ENCODE results near the gene CROCC2.
"Not testable (repeated sequence)": the region's sequence is repeated elsewhere in the genome, so short reads cannot be mapped to it uniquely, and the experiment has no call there.

The CROCC2 gene

DNA sequence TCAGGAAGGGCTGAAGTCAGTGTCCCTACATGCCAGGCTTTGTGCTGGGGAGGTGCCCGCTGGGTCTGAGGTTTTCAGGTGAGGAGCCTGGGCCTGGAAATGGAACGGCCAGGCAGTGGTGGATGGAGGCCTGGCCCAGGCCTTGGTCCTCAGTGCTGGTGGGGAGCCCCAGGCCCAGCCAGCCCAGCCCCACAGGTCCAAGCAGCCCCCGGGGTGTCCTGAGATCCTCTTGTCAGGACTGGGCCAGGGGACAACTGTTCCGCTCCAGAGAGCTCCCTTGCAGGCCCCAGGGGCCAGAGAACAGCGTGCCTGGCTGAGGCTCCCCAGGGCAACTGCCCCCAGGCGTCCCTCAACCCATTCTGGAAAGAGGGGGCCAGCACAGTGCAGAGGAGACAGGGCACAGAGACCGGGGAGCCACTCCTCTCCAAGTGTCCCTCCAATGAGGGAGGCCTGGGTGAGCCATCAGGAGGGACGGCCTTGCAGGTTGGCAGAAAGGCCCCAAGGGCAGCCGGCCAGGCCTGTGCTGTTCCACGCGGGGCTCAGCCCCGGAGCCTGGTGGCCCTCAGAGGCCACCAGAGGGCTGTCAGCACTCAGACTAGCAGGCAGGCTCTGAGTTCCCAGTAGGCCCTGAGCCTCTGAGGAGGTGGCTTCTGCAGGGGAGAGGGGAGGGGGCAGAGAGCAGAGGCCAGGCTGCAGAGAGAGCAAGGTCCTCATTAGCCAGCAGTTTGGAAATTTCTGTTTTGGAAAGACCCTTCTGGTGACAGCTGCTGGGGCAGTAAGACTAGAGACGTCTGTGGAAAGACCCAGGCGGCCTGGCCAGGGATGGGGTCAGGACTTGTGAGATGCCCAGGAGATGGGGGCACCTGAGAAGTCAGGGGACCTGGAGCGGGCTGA, 62.8 kb downstream of the CROCC2 start:
- H3K27ac ChIP-seq, result peak overlapping the region; percentile 87; the same call in 1 of the 2 replicates
- TF ChIP-seq ZFX (IDR thresholded peaks at IDR 0.05), result peak; percentile 26; the same call in 1 of the 2 replicates
- TF ChIP-seq, protein P1, sequence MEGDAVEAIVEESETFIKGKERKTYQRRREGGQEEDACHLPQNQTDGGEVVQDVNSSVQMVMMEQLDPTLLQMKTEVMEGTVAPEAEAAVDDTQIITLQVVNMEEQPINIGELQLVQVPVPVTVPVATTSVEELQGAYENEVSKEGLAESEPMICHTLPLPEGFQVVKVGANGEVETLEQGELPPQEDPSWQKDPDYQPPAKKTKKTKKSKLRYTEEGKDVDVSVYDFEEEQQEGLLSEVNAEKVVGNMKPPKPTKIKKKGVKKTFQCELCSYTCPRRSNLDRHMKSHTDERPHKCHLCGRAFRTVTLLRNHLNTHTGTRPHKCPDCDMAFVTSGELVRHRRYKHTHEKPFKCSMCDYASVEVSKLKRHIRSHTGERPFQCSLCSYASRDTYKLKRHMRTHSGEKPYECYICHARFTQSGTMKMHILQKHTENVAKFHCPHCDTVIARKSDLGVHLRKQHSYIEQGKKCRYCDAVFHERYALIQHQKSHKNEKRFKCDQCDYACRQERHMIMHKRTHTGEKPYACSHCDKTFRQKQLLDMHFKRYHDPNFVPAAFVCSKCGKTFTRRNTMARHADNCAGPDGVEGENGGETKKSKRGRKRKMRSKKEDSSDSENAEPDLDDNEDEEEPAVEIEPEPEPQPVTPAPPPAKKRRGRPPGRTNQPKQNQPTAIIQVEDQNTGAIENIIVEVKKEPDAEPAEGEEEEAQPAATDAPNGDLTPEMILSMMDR (conservative IDR thresholded peaks at IDR 0.05), result no peak

DNA sequence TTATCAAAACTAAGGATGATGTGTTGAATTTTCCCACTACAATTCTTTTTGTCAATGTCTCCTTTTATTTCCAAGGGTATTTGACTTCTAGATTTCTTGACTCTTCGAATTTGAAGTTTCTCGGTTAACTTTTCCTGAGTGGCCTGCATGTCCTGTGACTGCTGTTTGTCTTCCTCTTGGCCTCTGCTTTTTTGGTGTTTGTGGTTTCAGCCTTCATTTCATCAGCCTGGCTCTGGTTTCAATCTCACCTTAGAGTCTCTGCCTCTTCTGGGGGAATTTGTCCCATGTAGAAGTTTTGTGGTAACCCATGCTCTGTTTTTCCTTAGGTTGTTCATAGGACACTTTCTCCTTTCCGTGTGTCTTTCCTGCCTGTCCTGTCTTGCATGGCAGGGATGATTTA, 64.0 kb downstream of the CROCC2 start:
- TF ChIP-seq, protein P1 (conservative IDR thresholded peaks at IDR 0.05), result no peak
- TF ChIP-seq ZFX (IDR thresholded peaks at IDR 0.05), result no peak
- H3K27ac ChIP-seq, result no peak overlapping the region

DNA sequence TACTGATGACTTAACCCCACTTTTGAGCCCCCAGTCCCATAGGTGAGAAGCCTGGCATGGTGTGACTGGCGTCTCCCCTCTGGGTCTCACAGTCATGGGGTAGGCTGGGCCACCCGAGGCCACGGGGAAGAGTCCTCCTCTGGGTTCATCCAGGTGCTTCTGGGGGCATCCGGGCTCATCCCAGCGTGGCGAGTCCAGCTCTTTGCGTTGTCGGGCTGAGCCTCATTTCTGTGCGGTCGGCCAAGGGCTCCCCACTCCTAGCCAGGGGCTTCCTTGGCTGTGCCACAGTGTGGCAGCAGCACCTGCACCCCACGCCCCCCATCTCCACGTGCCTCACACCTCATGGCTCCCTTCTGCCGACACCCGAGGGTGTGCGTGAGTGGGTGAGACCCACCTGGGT, 64.7 kb downstream of the CROCC2 start:
- TF ChIP-seq ZFX (IDR thresholded peaks at IDR 0.05), result no peak
- TF ChIP-seq, protein P1 (conservative IDR thresholded peaks at IDR 0.05), result no peak
- H3K27ac ChIP-seq, result no peak overlapping the region

DNA sequence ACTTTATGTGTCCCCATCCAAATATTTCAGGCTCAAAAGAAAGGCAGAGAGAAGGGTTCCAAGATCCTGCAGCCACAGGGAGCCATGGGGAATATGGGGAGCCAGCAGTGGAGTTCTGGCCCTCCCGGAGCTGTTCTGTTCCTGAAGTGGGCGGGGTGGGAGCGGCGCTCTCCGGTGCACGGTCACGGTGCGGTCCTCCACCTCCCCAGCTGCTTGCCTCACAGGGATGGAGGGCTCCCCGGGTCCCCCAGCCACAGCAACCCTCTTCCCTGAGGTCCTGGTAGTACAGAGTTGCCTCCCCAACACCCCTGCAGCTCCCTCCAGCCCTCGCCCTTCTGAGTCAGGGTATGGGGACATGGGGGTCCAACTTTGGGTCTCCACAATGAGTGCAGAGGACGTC, 66.1 kb downstream of the CROCC2 start:
- no peak for TF ChIP-seq ZFX (IDR thresholded peaks at IDR 0.05)
- TF ChIP-seq, protein P1 (conservative IDR thresholded peaks at IDR 0.05), result no peak
- no peak overlapping the region for H3K27ac ChIP-seq

DNA sequence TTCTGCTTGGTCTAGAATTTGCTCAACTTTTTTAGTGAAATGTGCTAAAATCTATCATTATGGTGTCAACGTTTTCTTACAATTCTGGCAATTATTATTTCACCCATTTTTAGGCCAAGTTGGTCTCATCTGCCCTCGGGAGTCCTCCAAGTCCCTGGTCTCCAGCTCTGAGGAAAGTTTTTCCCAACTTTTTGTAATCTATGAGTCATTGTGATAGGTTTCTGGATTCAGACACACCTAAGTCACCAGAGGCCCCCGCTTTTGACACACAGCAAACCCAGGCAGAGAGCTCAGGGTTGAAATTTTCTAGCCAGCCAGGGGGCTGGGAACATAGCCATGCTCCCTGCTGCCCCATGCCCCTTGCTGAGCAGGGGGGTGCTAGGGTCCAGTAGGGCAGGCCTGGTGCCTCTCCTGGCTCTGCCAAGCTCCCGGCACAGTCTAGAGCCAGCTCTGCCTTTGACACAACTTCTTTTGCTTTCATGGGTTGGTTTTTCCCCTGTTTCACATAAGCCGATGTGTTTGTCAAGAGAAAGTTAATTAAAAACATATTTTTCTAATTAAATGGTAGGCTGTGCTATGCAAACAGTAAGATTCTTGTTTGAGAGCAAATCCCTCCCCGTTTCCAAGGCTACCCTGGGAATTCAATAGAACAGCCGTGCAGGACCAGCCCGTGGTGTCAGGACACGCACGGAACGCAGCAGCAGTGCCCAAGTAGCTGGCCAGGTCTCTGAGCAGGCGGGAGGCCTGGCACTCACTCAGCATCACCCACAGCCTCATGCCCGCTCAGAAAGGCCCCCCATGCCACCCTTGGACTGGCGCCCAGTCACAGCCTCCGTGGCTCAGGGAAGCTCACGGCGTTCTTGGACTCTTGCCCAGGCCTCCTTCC, 66.7 kb downstream of the CROCC2 start:
- H3K27ac ChIP-seq, result no peak overlapping the region
- TF ChIP-seq, protein P1 (conservative IDR thresholded peaks at IDR 0.05), result no peak
- no peak for TF ChIP-seq ZFX (IDR thresholded peaks at IDR 0.05)

DNA sequence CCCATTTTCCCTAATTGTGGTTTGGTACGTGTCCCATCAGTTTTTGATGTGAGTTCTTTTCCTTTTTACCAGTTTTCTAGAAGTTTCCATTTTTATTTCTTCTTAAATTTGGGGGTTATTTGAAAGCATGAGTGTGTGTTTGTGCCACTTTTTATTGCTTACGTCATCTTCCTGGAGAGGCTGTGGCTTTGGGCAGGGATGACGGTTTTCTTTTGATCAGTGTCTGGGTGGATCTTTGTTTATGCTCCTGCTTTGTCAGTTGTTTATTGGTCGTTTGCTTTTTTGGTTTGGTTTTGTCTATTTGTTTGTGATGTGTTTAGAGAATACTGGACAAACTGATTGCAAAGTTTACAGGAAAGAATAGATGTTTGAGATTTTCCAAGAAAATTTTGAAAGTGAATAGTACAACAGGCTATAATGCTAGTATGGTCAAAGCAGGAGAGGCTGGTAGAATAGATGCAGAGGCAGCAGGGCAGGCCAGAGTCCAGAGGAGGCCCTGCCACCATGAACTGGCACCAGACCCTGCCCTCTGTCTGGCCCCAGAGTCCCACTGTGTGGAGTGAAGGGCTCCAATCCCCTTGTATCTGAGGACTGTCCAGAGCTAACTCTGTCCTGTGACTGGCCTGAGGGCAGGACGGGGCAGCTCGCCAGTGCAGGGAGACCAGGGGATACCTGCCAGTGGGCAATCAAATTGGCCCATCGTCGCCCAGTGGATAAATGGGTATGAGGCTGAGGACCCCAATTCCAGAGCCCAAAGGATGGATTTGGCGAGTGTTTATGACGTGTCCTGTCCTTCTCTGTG, 68.8 kb downstream of the CROCC2 start:
- no peak overlapping the region for H3K27ac ChIP-seq
- no peak for TF ChIP-seq ZFX (IDR thresholded peaks at IDR 0.05)
- TF ChIP-seq, protein P1 (conservative IDR thresholded peaks at IDR 0.05), result no peak

DNA sequence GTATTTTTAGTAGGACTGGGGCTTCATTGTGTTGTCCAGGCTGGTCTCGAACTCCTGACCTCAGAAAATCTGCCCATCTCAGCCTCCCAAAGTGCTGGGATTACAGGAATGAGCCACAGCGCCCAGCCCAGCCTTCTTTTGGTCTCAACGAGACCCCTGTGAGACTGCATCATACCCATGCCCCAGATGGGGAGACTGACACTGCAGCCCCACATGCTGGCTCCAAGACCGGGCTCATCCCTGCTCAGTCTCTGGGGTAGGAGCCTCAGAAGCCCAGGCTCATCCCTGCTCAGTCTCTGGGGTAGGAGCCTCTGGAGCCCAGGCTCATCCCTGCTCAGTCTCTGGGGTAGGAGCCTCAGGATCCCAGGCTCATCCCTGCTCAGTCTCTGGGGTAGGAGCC, 69.8 kb downstream of the CROCC2 start:
- H3K27ac ChIP-seq, result not testable (repeated sequence)
